Mucosa of rectum (tissue), 2 donors: Measurements from ENCODE around the gene RLF.

Experiments
- H3K27ac ChIP-seq, 2 donors: one replicate each; pipeline ENCODE4 v1.7.0; 2013; ENCODE audit warnings: inconsistent platforms in 2 of 2, low read depth in 2 of 2, low read length in 2 of 2
- H3K27me3 ChIP-seq, 2 donors: one replicate each; pipeline ENCODE4 v1.7.0; 2013; ENCODE audit warnings: low read length in 2 of 2; ENCODE audit not compliant: control insufficient read depth in 2 of 2, insufficient read depth in 2 of 2
- H3K36me3 ChIP-seq, 2 donors: one replicate each; pipeline ENCODE4 v1.7.0; 2013; ENCODE audit warnings: low read length in 2 of 2; ENCODE audit not compliant: control insufficient read depth in 2 of 2, insufficient read depth in 2 of 2
- H3K4me1 ChIP-seq, 2 donors: one replicate each; pipeline ENCODE4 v1.7.0; 2013; ENCODE audit warnings: low read length in 2 of 2, mild to moderate bottlenecking in 1 of 2; ENCODE audit not compliant: control insufficient read depth in 2 of 2, insufficient read depth in 2 of 2
- H3K4me3 ChIP-seq, 2 donors: one replicate each; pipeline ENCODE4 v1.7.0; 2013; ENCODE audit warnings: low read length in 2 of 2
- H3K9ac ChIP-seq, 2 donors: one replicate each; pipeline ENCODE4 v1.7.0; 2013; ENCODE audit warnings: low read length in 2 of 2, low read depth in 1 of 2, mild to moderate bottlenecking in 1 of 2
- H3K9me3 ChIP-seq, 2 donors: one replicate each; pipeline ENCODE4 v1.7.0; 2013; ENCODE audit warnings: low read length in 2 of 2; ENCODE audit not compliant: control insufficient read depth in 2 of 2
- donor health status: healthy.
- donor health status: Normal muscosa, but diverticular disease.

Gene RLF

DNA sequence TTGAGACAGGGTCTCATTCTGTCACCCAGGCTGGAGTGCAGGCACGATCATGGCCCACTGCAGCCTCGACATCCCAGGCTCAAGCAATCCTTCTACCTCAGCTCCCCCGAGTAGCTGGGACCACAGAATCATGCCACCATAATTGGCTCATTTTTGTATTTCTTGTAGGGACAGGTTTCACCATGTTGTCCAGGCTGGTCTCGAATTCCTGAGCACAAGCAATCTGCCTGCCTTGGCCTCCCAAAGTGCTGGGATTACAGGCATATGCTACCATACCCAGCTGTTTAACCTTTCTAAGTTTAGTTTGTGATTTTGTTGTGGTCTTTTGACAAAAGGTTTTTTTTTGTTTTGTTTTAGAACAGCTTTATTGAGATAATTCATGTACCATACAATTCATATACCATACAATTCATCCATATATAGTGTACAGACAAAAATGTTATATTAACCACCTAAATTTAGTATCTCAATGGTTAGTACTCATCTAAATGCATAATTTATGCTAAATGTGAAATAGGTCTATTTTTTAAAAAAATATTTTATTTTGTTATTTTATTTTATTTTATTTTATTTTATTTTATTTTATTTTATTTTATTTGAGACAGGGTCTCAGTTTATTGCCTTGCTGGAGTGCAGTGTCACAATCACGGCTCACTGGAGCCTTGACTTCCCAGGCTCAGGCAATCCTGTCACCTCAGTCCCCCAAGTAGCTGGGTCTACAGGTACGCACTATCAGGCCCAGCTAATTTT, 105.8 kb downstream of the RLF start:
- H3K4me3 ChIP-seq = no peak overlapping the region
- H3K27me3 ChIP-seq = no peaks in the 10 kb centered on the region
- H3K4me1 ChIP-seq = no peaks in the 10 kb centered on the region
- H3K36me3 ChIP-seq = peaks cover 38 to 61% of the 10 kb centered on the region in 2 donors
- no peaks in the 10 kb centered on the region for H3K9me3 ChIP-seq
- H3K27ac ChIP-seq = no peak overlapping the region
- no peak overlapping the region for H3K9ac ChIP-seq

- no peaks in the 10 kb centered on the region for H3K9me3 ChIP-seq
- no peaks in the 10 kb centered on the region for H3K4me1 ChIP-seq
- no peak overlapping the region for H3K9ac ChIP-seq
- peaks cover 35 to 57% of the 10 kb centered on the region in 2 donors for H3K36me3 ChIP-seq
- H3K4me3 ChIP-seq = no peak overlapping the region
- H3K27me3 ChIP-seq = no peaks in the 10 kb centered on the region
- no peak overlapping the region for H3K27ac ChIP-seq
Measured at GRCh38 chr1:40267767-40268187, 106.6 kb downstream of the RLF start.

- Histone ChIP-seq H3K4me3 (no peak overlapping the region), H3K36me3 (peaks cover 30 to 56% of the 10 kb centered on the region in 2 donors), H3K27me3 (no peaks in the 10 kb centered on the region), H3K27ac (no peak overlapping the region), H3K9me3 (no peaks in the 10 kb centered on the region), H3K4me1 (no peaks in the 10 kb centered on the region), H3K9ac (no peak overlapping the region)
Measured at GRCh38 chr1:40268211-40268610, 107.0 kb downstream of the RLF start.

- H3K9ac ChIP-seq = no peak overlapping the region
- H3K4me3 ChIP-seq = no peak overlapping the region
- H3K9me3 ChIP-seq = no peaks in the 10 kb centered on the region
- no peaks in the 10 kb centered on the region for H3K4me1 ChIP-seq
- no peak overlapping the region for H3K27ac ChIP-seq
- peaks cover 32 to 53% of the 10 kb centered on the region in 2 donors for H3K36me3 ChIP-seq
- no peaks in the 10 kb centered on the region for H3K27me3 ChIP-seq
Measured at GRCh38 chr1:40270152-40270834, 109.1 kb downstream of the RLF start.

GRCh38 chr1:40272653-40273213, 111.5 kb downstream of the RLF start:
- Histone ChIP-seq H3K4me1 (no peaks in the 10 kb centered on the region), H3K9me3 (no peaks in the 10 kb centered on the region), H3K9ac (no peak overlapping the region), H3K27me3 (no peaks in the 10 kb centered on the region), H3K4me3 (no peak overlapping the region), H3K27ac (no peak overlapping the region), H3K36me3 (peaks cover 29 to 58% of the 10 kb centered on the region in 2 donors)

DNA sequence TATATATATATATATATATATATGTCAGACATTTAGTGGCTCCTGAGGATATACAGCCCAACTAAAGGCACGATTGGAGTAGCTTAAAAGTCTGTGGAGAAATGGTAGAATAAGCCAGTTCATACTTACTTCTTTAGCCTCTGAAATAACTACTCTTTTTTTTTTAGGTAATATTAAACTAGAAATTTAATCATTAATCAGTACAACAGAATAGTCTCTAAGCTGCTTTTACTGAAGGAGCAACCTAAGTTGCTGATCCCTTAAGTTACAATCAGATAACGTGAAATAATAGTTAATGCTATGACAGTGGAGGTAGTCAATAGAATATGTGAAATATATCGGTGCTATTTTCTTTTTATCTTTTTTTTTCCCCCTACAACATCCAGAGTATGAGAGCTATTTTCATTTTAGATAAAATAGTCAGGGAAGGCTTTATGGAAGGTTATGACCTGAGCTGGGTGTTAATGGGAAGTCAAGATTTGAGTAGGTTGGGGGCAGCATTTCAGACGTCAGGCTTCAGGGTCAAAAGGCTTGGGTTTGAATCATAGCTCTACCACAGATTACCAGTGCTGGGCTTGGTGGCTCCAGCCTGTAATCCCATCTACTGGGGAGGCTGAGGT, 112.5 kb downstream of the RLF start:
- H3K4me1 ChIP-seq = no peaks in the 10 kb centered on the region
- no peaks in the 10 kb centered on the region for H3K9me3 ChIP-seq
- H3K4me3 ChIP-seq = no peak overlapping the region
- H3K36me3 ChIP-seq = peaks cover 20 to 49% of the 10 kb centered on the region in 2 donors
- no peaks in the 10 kb centered on the region for H3K27me3 ChIP-seq
- H3K9ac ChIP-seq = no peak overlapping the region
- H3K27ac ChIP-seq = no peak overlapping the region

- no peak overlapping the region for H3K9ac ChIP-seq
- H3K9me3 ChIP-seq = no peaks in the 10 kb centered on the region
- no peak overlapping the region for H3K27ac ChIP-seq
- no peak overlapping the region for H3K4me3 ChIP-seq
- H3K27me3 ChIP-seq = no peaks in the 10 kb centered on the region
- H3K36me3 ChIP-seq = peaks cover 17 to 48% of the 10 kb centered on the region in 2 donors
- H3K4me1 ChIP-seq = no peaks in the 10 kb centered on the region
Measured at GRCh38 chr1:40274331-40274730, 113.1 kb downstream of the RLF start.

GRCh38 chr1:40276122-40276521, 114.9 kb downstream of the RLF start:
- no peak overlapping the region for H3K27ac ChIP-seq
- H3K4me1 ChIP-seq = no peaks in the 10 kb centered on the region
- H3K9me3 ChIP-seq = no peaks in the 10 kb centered on the region
- H3K4me3 ChIP-seq = no peak overlapping the region
- H3K36me3 ChIP-seq = peaks cover 8 to 39% of the 10 kb centered on the region in 2 donors
- no peak overlapping the region for H3K9ac ChIP-seq
- no peaks in the 10 kb centered on the region for H3K27me3 ChIP-seq

DNA sequence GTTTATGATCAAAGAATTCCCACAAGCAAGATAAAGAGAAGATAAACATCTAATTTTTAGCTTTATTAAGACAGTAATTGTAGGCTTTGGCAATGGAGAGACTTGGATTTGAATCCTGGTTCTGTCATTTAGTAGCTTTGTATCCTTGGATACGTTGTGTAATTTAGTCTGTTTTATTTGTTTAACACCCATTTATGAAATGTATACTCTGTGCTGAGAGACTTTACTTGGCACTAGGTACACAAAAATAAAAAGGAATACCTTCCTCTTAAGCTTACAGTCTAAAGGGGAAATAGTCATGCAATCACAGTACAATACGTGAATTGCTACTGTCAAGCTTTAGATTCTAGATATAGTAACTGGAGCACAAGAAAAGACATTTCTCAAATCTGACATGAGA, 120.7 kb downstream of the RLF start:
- Histone ChIP-seq H3K27me3 (no peaks in the 10 kb centered on the region), H3K36me3 (peaks cover 6 to 30% of the 10 kb centered on the region in 2 donors), H3K4me1 (no peaks in the 10 kb centered on the region), H3K4me3 (no peak overlapping the region), H3K9ac (no peak overlapping the region), H3K27ac (no peak overlapping the region), H3K9me3 (no peaks in the 10 kb centered on the region)
